ENCODE measurements around the gene DERL3. TPM values are rescaled to one million over a fixed set of nuclear protein-coding genes. Genes with fewer than 3 reads are reported as not detected.

DERL3 gene
- total and polyA plus RNA-seq, 7 experiments from 2014 or later: 1.6 to 16.2 (median 6.5) TPM; not detected in 2

GRCh38 chr22:23823331-23823791 lies 15.4 kb downstream of the DERL3 start:
- H3K36me3 ChIP-seq (ENCODE audit: control insufficient read depth in 2 of 3, insufficient read depth in 3 of 3, low read length in 3 of 3): peaks cover 0 to 94% (median 20%) of the 10 kb centered on the region in 3 experiments
- Mint-ChIP-seq H3K36me3 (peaks cover 7 to 45% (median 20%) of the 10 kb centered on the region in 5 donors), H3K4me1 (peaks cover 0 to 48% (median 3%) of the 10 kb centered on the region in 7 donors), H3K27me3 (no peaks in the 10 kb centered on the region), H3K9me3 (peaks cover 0 to 2% (median 0%) of the 10 kb centered on the region in 11 donors), H3K27ac (peak overlapping the region in 2 of 9 donors; percentile 80 to 81), H3K4me3 (no peak overlapping the region)
- H3K27ac ChIP-seq (ENCODE audit: low read depth, low read length): no peak overlapping the region
- H3K27me3 ChIP-seq (ENCODE audit: control insufficient read depth in 2 of 2, insufficient read depth in 2 of 2, low read length in 2 of 2): no peaks in the 10 kb centered on the region
- ATAC-seq (no peak), DNase-seq (no peak)
- H3K4me3 ChIP-seq (ENCODE audit: low read length): no peak overlapping the region
- POLR2A ChIA-PET: no interaction called here
- H3K9me3 ChIP-seq (ENCODE audit: control insufficient read depth in 2 of 3, low read length in 3 of 3): no peaks in the 10 kb centered on the region
- intact Hi-C loops (cut with micrococcal nuclease): no loop called here
- H3K4me1 ChIP-seq (ENCODE audit: control insufficient read depth in 2 of 2, insufficient read depth in 2 of 2, low read length in 2 of 2): no peaks in the 10 kb centered on the region
- CTCF ChIA-PET: no interaction called here

GRCh38 chr22:23822101-23822671 lies 16.6 kb downstream of the DERL3 start:
- ChIA-PET POLR2A (interaction anchor here (1.4 kb wide), 1 partner anchor 47 kb away, joined by 3 read pairs; no protein-coding TSS in a partner anchor), CTCF (no interaction called here)
- Histone ChIP-seq H3K4me3 (ENCODE audit: low read length) (no peak overlapping the region), H3K27me3 (ENCODE audit: control insufficient read depth in 2 of 2, insufficient read depth in 2 of 2, low read length in 2 of 2) (no peaks in the 10 kb centered on the region), H3K4me1 (ENCODE audit: control insufficient read depth in 2 of 2, insufficient read depth in 2 of 2, low read length in 2 of 2) (no peaks in the 10 kb centered on the region), H3K27ac (ENCODE audit: low read depth, low read length) (no peak overlapping the region), H3K36me3 (ENCODE audit: control insufficient read depth in 2 of 3, insufficient read depth in 3 of 3, low read length in 3 of 3) (peaks cover 0 to 90% (median 23%) of the 10 kb centered on the region in 3 experiments), H3K9me3 (ENCODE audit: control insufficient read depth in 2 of 3, low read length in 3 of 3) (no peaks in the 10 kb centered on the region)
- Mint-ChIP-seq H3K27ac (peak overlapping the region in 3 of 9 donors; percentile 24 to 88 (median 80)), H3K4me3 (no peak overlapping the region), H3K9me3 (peaks cover 0 to 2% (median 0%) of the 10 kb centered on the region in 11 donors), H3K27me3 (no peaks in the 10 kb centered on the region), H3K36me3 (peaks cover 8 to 49% (median 20%) of the 10 kb centered on the region in 5 donors), H3K4me1 (peaks cover 0 to 52% (median 3%) of the 10 kb centered on the region in 7 donors)
- DNase-seq: no peak
- intact Hi-C loops (cut with micrococcal nuclease): no loop called here
- ATAC-seq: no peak

- Histone ChIP-seq H3K27ac (ENCODE audit: low read depth, low read length) (no peak overlapping the region), H3K4me1 (ENCODE audit: control insufficient read depth in 2 of 2, insufficient read depth in 2 of 2, low read length in 2 of 2) (no peaks in the 10 kb centered on the region), H3K36me3 (ENCODE audit: control insufficient read depth in 2 of 3, insufficient read depth in 3 of 3, low read length in 3 of 3) (peaks cover 0 to 88% (median 16%) of the 10 kb centered on the region in 3 experiments), H3K4me3 (ENCODE audit: low read length) (no peak overlapping the region), H3K9me3 (ENCODE audit: control insufficient read depth in 2 of 3, low read length in 3 of 3) (no peaks in the 10 kb centered on the region), H3K27me3 (ENCODE audit: control insufficient read depth in 2 of 2, insufficient read depth in 2 of 2, low read length in 2 of 2) (no peaks in the 10 kb centered on the region)
- POLR2A ChIA-PET: no interaction called here
- H3K4me3 Mint-ChIP-seq: peak overlapping the region in 1 of 10 donors; percentile 65
- peak overlapping the region in 1 of 9 donors; percentile 93 for H3K27ac Mint-ChIP-seq
- ATAC-seq: no peak
- CTCF ChIA-PET: interaction anchor here (0.5 kb wide), 1 partner anchor 665 kb away, joined by 3 read pairs; no protein-coding TSS in a partner anchor
- H3K36me3 Mint-ChIP-seq: peaks cover 13 to 57% (median 27%) of the 10 kb centered on the region in 5 donors
- peaks cover 0 to 2% (median 0%) of the 10 kb centered on the region in 11 donors for H3K9me3 Mint-ChIP-seq
- H3K4me1 Mint-ChIP-seq: peaks cover 0 to 47% (median 3%) of the 10 kb centered on the region in 7 donors
- intact Hi-C loops (cut with micrococcal nuclease): no loop called here
- no peaks in the 10 kb centered on the region for H3K27me3 Mint-ChIP-seq
- no peak for DNase-seq
Observed at GRCh38 chr22:23820748-23821211, 18.0 kb downstream of the DERL3 start.

GRCh38 chr22:23818541-23818940 lies 20.3 kb downstream of the DERL3 start:
- intact Hi-C loops (cut with micrococcal nuclease): no loop called here

GRCh38 chr22:23817146-23817545 lies 21.7 kb downstream of the DERL3 start:
- Histone ChIP-seq H3K4me1 (ENCODE audit: control insufficient read depth in 2 of 2, insufficient read depth in 2 of 2, low read length in 2 of 2) (no peaks in the 10 kb centered on the region), H3K9me3 (ENCODE audit: control insufficient read depth in 2 of 3, low read length in 3 of 3) (no peaks in the 10 kb centered on the region), H3K27ac (ENCODE audit: low read depth, low read length) (no peak overlapping the region), H3K27me3 (ENCODE audit: control insufficient read depth in 2 of 2, insufficient read depth in 2 of 2, low read length in 2 of 2) (no peaks in the 10 kb centered on the region), H3K4me3 (ENCODE audit: low read length) (no peak overlapping the region), H3K36me3 (ENCODE audit: control insufficient read depth in 2 of 3, insufficient read depth in 3 of 3, low read length in 3 of 3) (peaks cover 0 to 58% (median 8%) of the 10 kb centered on the region in 3 experiments)
- ChIA-PET CTCF (interaction anchor here (0.7 kb wide), 1 partner anchor 72 kb away, joined by 4 read pairs; no protein-coding TSS in a partner anchor), POLR2A (no interaction called here)
- ATAC-seq: no peak
- DNase-seq: no peak
- Mint-ChIP-seq H3K27me3 (no peaks in the 10 kb centered on the region), H3K36me3 (peaks cover 10 to 47% (median 20%) of the 10 kb centered on the region in 5 donors), H3K4me3 (no peak overlapping the region), H3K9me3 (peaks cover 0 to 2% (median 0%) of the 10 kb centered on the region in 11 donors), H3K4me1 (peaks cover 0 to 28% (median 1%) of the 10 kb centered on the region in 7 donors), H3K27ac (peak overlapping the region in 1 of 9 donors; percentile 10)
- intact Hi-C loops (cut with micrococcal nuclease): no loop called here

More at GRCh38 chr22:23818541-23818940, 20.3 kb downstream of the DERL3 start:
- Histone ChIP-seq H3K4me1 (ENCODE audit: control insufficient read depth in 2 of 2, insufficient read depth in 2 of 2, low read length in 2 of 2) (no peaks in the 10 kb centered on the region), H3K27ac (ENCODE audit: low read depth, low read length) (no peak overlapping the region), H3K36me3 (ENCODE audit: control insufficient read depth in 2 of 3, insufficient read depth in 3 of 3, low read length in 3 of 3) (peaks cover 0 to 72% (median 8%) of the 10 kb centered on the region in 3 experiments), H3K9me3 (ENCODE audit: control insufficient read depth in 2 of 3, low read length in 3 of 3) (no peaks in the 10 kb centered on the region), H3K27me3 (ENCODE audit: control insufficient read depth in 2 of 2, insufficient read depth in 2 of 2, low read length in 2 of 2) (no peaks in the 10 kb centered on the region), H3K4me3 (ENCODE audit: low read length) (no peak overlapping the region)
- Mint-ChIP-seq H3K9me3 (peaks cover 0 to 2% (median 0%) of the 10 kb centered on the region in 11 donors), H3K27me3 (no peaks in the 10 kb centered on the region), H3K36me3 (peaks cover 13 to 54% (median 30%) of the 10 kb centered on the region in 5 donors), H3K4me3 (no peak overlapping the region), H3K4me1 (peaks cover 0 to 37% (median 3%) of the 10 kb centered on the region in 7 donors), H3K27ac (no peak overlapping the region)
- ATAC-seq: no peak
- DNase-seq: no peak
- CTCF ChIA-PET: no interaction called here
- POLR2A ChIA-PET: no interaction called here

- no peak for ATAC-seq
- Histone ChIP-seq H3K9me3 (ENCODE audit: control insufficient read depth in 2 of 3, low read length in 3 of 3) (no peaks in the 10 kb centered on the region), H3K4me3 (ENCODE audit: low read length) (no peak overlapping the region), H3K36me3 (ENCODE audit: control insufficient read depth in 2 of 3, insufficient read depth in 3 of 3, low read length in 3 of 3) (peaks cover 0 to 58% (median 8%) of the 10 kb centered on the region in 3 experiments), H3K27ac (ENCODE audit: low read depth, low read length) (no peak overlapping the region), H3K27me3 (ENCODE audit: control insufficient read depth in 2 of 2, insufficient read depth in 2 of 2, low read length in 2 of 2) (no peaks in the 10 kb centered on the region), H3K4me1 (ENCODE audit: control insufficient read depth in 2 of 2, insufficient read depth in 2 of 2, low read length in 2 of 2) (no peaks in the 10 kb centered on the region)
- Mint-ChIP-seq H3K27me3 (no peaks in the 10 kb centered on the region), H3K36me3 (peaks cover 10 to 50% (median 20%) of the 10 kb centered on the region in 5 donors), H3K4me3 (no peak overlapping the region), H3K9me3 (peaks cover 0 to 2% (median 0%) of the 10 kb centered on the region in 11 donors), H3K27ac (no peak overlapping the region), H3K4me1 (peaks cover 0 to 27% (median 1%) of the 10 kb centered on the region in 7 donors)
- no peak for DNase-seq
- ChIA-PET CTCF (no interaction called here), POLR2A (no interaction called here)
- intact Hi-C loops (cut with micrococcal nuclease): no loop called here
Observed at GRCh38 chr22:23816156-23816976, 22.4 kb downstream of the DERL3 start.

Measured in naive thymus-derived CD4-positive, alpha-beta T cell (primary cell).